HepG2 (cell line): ENCODE data around the gene MYO1B. TPM values are rescaled to one million over a fixed set of nuclear protein-coding genes. Genes with fewer than 3 reads are reported as not detected.

ENCODE experiments used
- E2F1 ChIP-seq: sonication (generic); formaldehyde crosslinking; IDR thresholded peaks from 2 replicates; pipeline ENCODE4 v1.5.0; 2020; ENCODE audit warnings: missing genetic modification reagents
- HNRNPLL ChIP-seq: fragments of 200-400 bp; formaldehyde crosslinking; IDR thresholded peaks from 2 replicates; pipeline ENCODE4 v1.6.1; 2017; ENCODE audit warnings: mild to moderate bottlenecking, low read depth, low read length; ENCODE audit not compliant: poor library complexity, severe bottlenecking
- HOXA7 ChIP-seq: sonication (generic); formaldehyde crosslinking; IDR thresholded peaks from 2 replicates; pipeline ENCODE4 v1.8.1; 2022; ENCODE audit warnings: mild to moderate bottlenecking, missing genetic modification reagents, moderate library complexity
- KAT8 ChIP-seq: IDR thresholded peaks from 2 replicates; pipeline ENCODE4 v1.6.1; 2016; ENCODE audit warnings: missing genetic modification reagents, missing compliant biosample characterization
- MED1 ChIP-seq: sonication (generic); formaldehyde crosslinking; IDR thresholded peaks from 2 replicates; pipeline ENCODE4 v1.4.0; 2020; ENCODE audit warnings: missing genetic modification reagents
- ONECUT2 ChIP-seq: sonication (generic); formaldehyde crosslinking; IDR thresholded peaks from 2 replicates; pipeline ENCODE4 v1.4.0; 2020; ENCODE audit warnings: missing genetic modification reagents
- PHF5A ChIP-seq: IDR thresholded peaks from one replicate; pipeline ENCODE4 v1.6.1; 2018; ENCODE audit warnings: low read depth, missing genetic modification reagents; ENCODE audit not compliant: unreplicated experiment
- RARA ChIP-seq: IDR thresholded peaks from 2 replicates; pipeline ENCODE4 v1.6.1; 2016; ENCODE audit warnings: missing genetic modification reagents, missing compliant biosample characterization
- STAT5B ChIP-seq: sonication (generic); formaldehyde crosslinking; IDR thresholded peaks from 2 replicates; pipeline ENCODE4 v1.4.0; 2020; ENCODE audit warnings: missing genetic modification reagents
- THAP9 ChIP-seq: sonication (generic); formaldehyde crosslinking; IDR thresholded peaks from 2 replicates; pipeline ENCODE4; 2020; ENCODE audit warnings: missing genetic modification reagents, mild to moderate bottlenecking, borderline replicate concordance
- ZBTB3 ChIP-seq: sonication (generic); formaldehyde crosslinking; IDR thresholded peaks from 2 replicates; pipeline ENCODE4 v1.4.0; 2020; ENCODE audit warnings: low read depth, mild to moderate bottlenecking, moderate library complexity, missing genetic modification reagents, borderline replicate concordance
- ZBTB33 ChIP-seq: sonication (generic); formaldehyde crosslinking; IDR thresholded peaks from 2 replicates; pipeline ENCODE4 v1.4.0; 2020; ENCODE audit warnings: missing genetic modification reagents
- ZC3H4 ChIP-seq: sonication (generic); formaldehyde crosslinking; IDR thresholded peaks from 2 replicates; pipeline ENCODE4 v1.4.0; 2020; ENCODE audit warnings: missing genetic modification reagents, borderline replicate concordance
- ZFP62 ChIP-seq: sonication (generic); formaldehyde crosslinking; IDR thresholded peaks from 2 replicates; pipeline ENCODE4 v1.4.0; 2020; ENCODE audit warnings: missing genetic modification reagents
- ZNF556 ChIP-seq: sonication (generic); formaldehyde crosslinking; IDR thresholded peaks from 2 replicates; pipeline ENCODE4 v1.4.0; 2020; ENCODE audit warnings: mild to moderate bottlenecking, missing genetic modification reagents, borderline replicate concordance
- ZNF639 ChIP-seq: conservative IDR thresholded peaks from 2 replicates; pipeline ENCODE4 v1.6.1; 2018; ENCODE audit warnings: missing genetic modification reagents
- ZNF713 ChIP-seq: sonication (generic); formaldehyde crosslinking; IDR thresholded peaks from 2 replicates; pipeline ENCODE4 v1.4.0; 2020; ENCODE audit warnings: mild to moderate bottlenecking, missing genetic modification reagents
- ZNF788 ChIP-seq: sonication (generic); formaldehyde crosslinking; IDR thresholded peaks from 2 replicates; pipeline ENCODE4 v1.5.0; 2020; ENCODE audit warnings: mild to moderate bottlenecking, missing genetic modification reagents, borderline replicate concordance
- ZSCAN30 ChIP-seq: sonication (generic); formaldehyde crosslinking; IDR thresholded peaks from 2 replicates; pipeline ENCODE4 v1.5.0; 2020; ENCODE audit warnings: mild to moderate bottlenecking, missing genetic modification reagents
- ZZZ3 ChIP-seq: sonication (generic); formaldehyde crosslinking; IDR thresholded peaks from 2 replicates; pipeline ENCODE4 v1.4.0; 2020; ENCODE audit warnings: missing genetic modification reagents, mild to moderate bottlenecking, borderline replicate concordance
- polyA plus RNA-seq, 8 experiments: library from polyadenylated mRNA; depleted of rRNA in 3 of 8; stranded (reverse) in 7 of 8; unstranded in 1 of 8; fragments of >200 nt; fragmentation: Illumina TruSeq in 4 of 8; extraction: Trizol in 4 of 8; gene quantifications; 2 replicates each; pipeline versions ENCODE4 v1.2.1 to v1.2.3, GENCODE V29; 2011 to 2016; ENCODE audit warnings: low read depth in 4 of 8, missing spikeins in 1 of 8, mixed read lengths in 1 of 8; ENCODE audit not compliant: insufficient read depth in 1 of 8
- total RNA-seq, 5 experiments: library from RNA; depleted of rRNA; stranded (reverse); fragments of >200 nt; fragmentation: Illumina TruSeq; extraction: Trizol; gene quantifications; 2 replicates each; pipeline ENCODE4 v1.2.3, GENCODE V29; 2016; ENCODE audit warnings: low read depth in 1 of 5

MYO1B gene
- total and polyA plus RNA-seq, 2 of the 13 experiments (the other 11 are each of a cell fraction or from before 2014, with no cell fraction given): 36.9 to 89.8 TPM

- TF ChIP-seq ZNF639 (0 out of 2 replicates have a peak, but pooled peaks have one; percentile 35), ZC3H4 (0 out of 2 replicates have a peak, but pooled peaks have one; percentile 16), RARA (peak; percentile 72), E2F1 (no peak), STAT5B (no peak), ZNF788 (CRISPR knock-in tag) (peak; percentile 60; the same call in 1 of the 2 replicates), HOXA7 (CRISPR knock-in tag) (0 out of 2 replicates have a peak, but pooled peaks have one; percentile 67), HNRNPLL (peak; percentile 81), ZBTB3 (CRISPR knock-in tag) (no peak; the same call in 1 of the 2 replicates), PHF5A (peak; percentile 45), THAP9 (CRISPR knock-in tag) (peak; percentile 42; the same call in 1 of the 2 replicates), ZZZ3 (CRISPR knock-in tag) (0 out of 2 replicates have a peak, but pooled peaks have one; percentile 64), MED1 (CRISPR knock-in tag) (peak; percentile 49; the same call in 1 of the 2 replicates), ZNF713 (0 out of 2 replicates have a peak, but pooled peaks have one; percentile 33), ONECUT2 (CRISPR knock-in tag) (peak; percentile 38; the same call in 1 of the 2 replicates), ZNF556 (CRISPR knock-in tag) (peak; percentile 46; the same call in 1 of the 2 replicates), KAT8 (CRISPR knock-in tag) (peak; percentile 70), ZBTB33 (0 out of 2 replicates have a peak, but pooled peaks have one; percentile 12), ZSCAN30 (CRISPR knock-in tag) (peak; percentile 70; the same call in 1 of the 2 replicates), ZFP62 (no peak)
Measured at GRCh38 chr2:191245869-191246531, 796 bp downstream of the MYO1B start (continued).
